GM19193 (cell line): ENCODE measurements around the gene ZSCAN21.

Source experiments
- POLR2A ChIP-seq: IDR thresholded peaks from 4 replicates; pipeline ENCODE4 v1.6.1; 2011; ENCODE audit not compliant: insufficient read depth, insufficient read length; ENCODE audit errors: extremely low read depth

The ZSCAN21 gene

GRCh38 chr7:100049441-100050291 lies at the start of gene ZSCAN21:
TSS of gene ZSCAN21 (plus strand) at chr7:100049774. CDS start at chr7:100057007, 7,233 bp downstream.
- TF ChIP-seq POLR2A: peak; percentile 95

GRCh38 chr7:100000239-100000638 lies 49.3 kb upstream of the ZSCAN21 start:
- TF ChIP-seq POLR2A: no peak

GRCh38 chr7:100003711-100004661 lies 45.6 kb upstream of the ZSCAN21 start:
- no peak for TF ChIP-seq POLR2A

- TF ChIP-seq POLR2A: no peak
These were observed 41.7 kb upstream of the ZSCAN21 start for GRCh38 chr7:100007887-100008286.

GRCh38 chr7:100008525-100008924 lies 41.0 kb upstream of the ZSCAN21 start:
- no peak for TF ChIP-seq POLR2A

- TF ChIP-seq POLR2A: no peak
These were observed 38.7 kb upstream of the ZSCAN21 start for GRCh38 chr7:100010901-100011300.

- TF ChIP-seq POLR2A: no peak
These were observed 38.1 kb upstream of the ZSCAN21 start for GRCh38 chr7:100011516-100011915.

GRCh38 chr7:100013328-100013676 lies 36.3 kb upstream of the ZSCAN21 start:
- no peak for TF ChIP-seq POLR2A

- TF ChIP-seq POLR2A: peak; percentile 93
These were observed 34.1 kb upstream of the ZSCAN21 start, which contains the start of gene ZKSCAN1 for GRCh38 chr7:100015232-100016214. TSS of gene ZKSCAN1 (plus strand) at chr7:100015596. CDS start at chr7:100023507, 7,911 bp downstream.

- TF ChIP-seq POLR2A: no peak
These were observed 33.2 kb upstream of the ZSCAN21 start for GRCh38 chr7:100016215-100016901.

GRCh38 chr7:100017300-100017699 lies 32.3 kb upstream of the ZSCAN21 start:
- TF ChIP-seq POLR2A: no peak

- TF ChIP-seq POLR2A: no peak
These were observed 31.7 kb upstream of the ZSCAN21 start for GRCh38 chr7:100017875-100018274.

- TF ChIP-seq POLR2A: no peak
These were observed 29.7 kb upstream of the ZSCAN21 start for GRCh38 chr7:100019908-100020307.

- no peak for TF ChIP-seq POLR2A
These were observed 28.3 kb upstream of the ZSCAN21 start for GRCh38 chr7:100021297-100021696.

GRCh38 chr7:100022621-100023020 lies 27.0 kb upstream of the ZSCAN21 start:
- TF ChIP-seq POLR2A: no peak

GRCh38 chr7:100023526-100023925 lies 26.0 kb upstream of the ZSCAN21 start:
- TF ChIP-seq POLR2A: no peak
